Hepatocyte (in vitro differentiated cells): ENCODE results near the gene SND1. TPM values are rescaled to one million over a fixed set of nuclear protein-coding genes. Genes with fewer than 3 reads are reported as not detected.

Source experiments
- DNase-seq: peaks from one replicate; pipeline ENCODE4 v3.0.0-alpha.2; 2016; ENCODE audit warnings: low spot score
- H2AFZ ChIP-seq: fragments of 200-600 bp; sonication (generic); 2 replicates; pipeline ENCODE4 v1.6.0; 2016; ENCODE audit warnings: antibody characterized with exemption, mild to moderate bottlenecking
- H3K27ac ChIP-seq: fragments of 200-600 bp; sonication (generic); 2 replicates; pipeline ENCODE4 v1.5.1; 2016; ENCODE audit warnings: mild to moderate bottlenecking
- H3K27me3 ChIP-seq: fragments of 200-600 bp; sonication (generic); 2 replicates; pipeline ENCODE4 v1.6.1; 2016
- H3K36me3 ChIP-seq: fragments of 200-600 bp; sonication (generic); replicated peaks from 2 replicates; pipeline ENCODE4 v1.5.1; 2016; ENCODE audit warnings: low read depth; ENCODE audit not compliant: insufficient read depth
- H3K4me1 ChIP-seq: fragments of 200-600 bp; sonication (generic); 2 replicates; pipeline ENCODE4 v1.5.1; 2016; ENCODE audit warnings: mild to moderate bottlenecking, moderate library complexity; ENCODE audit not compliant: insufficient read depth
- H3K4me2 ChIP-seq: fragments of 200-600 bp; sonication (generic); 2 replicates; pipeline ENCODE4 v1.6.0; 2016
- H3K4me3 ChIP-seq: fragments of 200-600 bp; sonication (generic); 2 replicates; pipeline ENCODE4 v1.5.1; 2016; ENCODE audit warnings: mild to moderate bottlenecking
- H3K79me2 ChIP-seq: fragments of 200-600 bp; sonication (generic); 2 replicates; pipeline ENCODE4 v1.6.0; 2017; ENCODE audit warnings: mild to moderate bottlenecking
- H3K9me2 ChIP-seq: fragments of 200-600 bp; sonication (generic); replicated peaks from 2 replicates; pipeline ENCODE4 v1.6.0; 2017; ENCODE audit warnings: mild to moderate bottlenecking; ENCODE audit not compliant: insufficient read depth
- H3K9me3 ChIP-seq: fragments of 200-600 bp; sonication (generic); 2 replicates; pipeline ENCODE4 v1.5.1; 2016; ENCODE audit warnings: low read depth, mild to moderate bottlenecking
- H4K20me1 ChIP-seq: fragments of 200-600 bp; sonication (generic); 2 replicates; pipeline ENCODE4 v1.6.0; 2016; ENCODE audit warnings: mild to moderate bottlenecking; ENCODE audit not compliant: insufficient read depth, poor library complexity, severe bottlenecking
- EZH2 ChIP-seq: fragments of 200-600 bp; sonication (generic); IDR thresholded peaks from 2 replicates; pipeline ENCODE4 v1.6.1; 2016; ENCODE audit warnings: antibody characterized with exemption, mild to moderate bottlenecking, borderline replicate concordance
- EZH2phosphoT487 ChIP-seq: fragments of 200-600 bp; sonication (generic); IDR thresholded peaks from one replicate; pipeline ENCODE4 v1.6.1; 2018; ENCODE audit warnings: antibody characterized with exemption, mild to moderate bottlenecking, low read depth, moderate library complexity; ENCODE audit not compliant: unreplicated experiment, severe bottlenecking
- WGBS: methylation state at CpG from one replicate; pipeline ENCODE4 v1.1.6; 2016; ENCODE audit warnings: low lambda C conversion rate; ENCODE audit errors: missing lambda C conversion rate; 5-methylcytosine and 5-hydroxymethylcytosine counted together
- polyA plus RNA-seq: library from polyadenylated mRNA; unstranded; fragments of >200 nt; fragmentation: Nextera tagmentation; extraction: Ambion mirVana; gene quantifications from 2 replicates; pipeline ENCODE4 v1.2.1, GENCODE V29; 2016
- total RNA-seq: library from RNA; depleted of rRNA; stranded (reverse); fragments of >200 nt; gene quantifications from 2 replicates; pipeline ENCODE4 v1.2.3, GENCODE V29; 2014
- TF ChIP-seq, protein P1 (sequence below): fragments of 200-600 bp; sonication (generic); IDR thresholded peaks from 2 replicates; pipeline ENCODE4 v1.5.1; 2016; ENCODE audit warnings: antibody characterized with exemption, mild to moderate bottlenecking; ENCODE audit not compliant: poor library complexity

The SND1 gene
- total and polyA plus RNA-seq, 2 experiments from 2014 or later, result 141 to 200 TPM

- peaks cover 16% of the 10 kb centered on the region for H3K79me2 ChIP-seq
- H3K9me2 ChIP-seq, result no peaks in the 10 kb centered on the region
- whole genome bisulfite sequencing, result 95% methylated on average over 2 of the region's 2 CpGs
These were observed 316.6 kb downstream of the SND1 start for GRCh38 chr7:127968547-127968946.

DNA sequence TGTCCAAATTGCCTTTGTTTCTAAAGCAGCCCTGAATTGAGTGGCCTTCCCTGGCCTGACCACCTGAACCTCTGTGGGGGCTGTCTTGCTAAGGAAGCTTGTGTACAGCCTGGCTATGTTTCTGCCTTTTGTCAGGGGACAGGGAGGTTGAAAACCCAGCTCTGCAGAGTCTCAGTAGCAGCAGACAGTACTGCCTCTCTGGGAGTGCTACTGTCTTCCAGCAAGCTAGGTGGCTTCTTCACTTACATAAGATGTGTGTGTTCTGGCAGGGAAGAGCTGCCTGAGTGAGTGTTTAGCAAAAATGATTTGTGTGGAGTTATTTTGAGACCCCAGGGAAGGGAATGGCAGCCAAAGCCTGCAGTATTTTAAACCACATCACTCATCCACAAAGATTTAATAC lies 321.8 kb downstream of the SND1 start:
- no peaks in the 10 kb centered on the region for H4K20me1 ChIP-seq
- no peak overlapping the region for H3K4me2 ChIP-seq
- H3K79me2 ChIP-seq, result peaks cover 8% of the 10 kb centered on the region
- no peaks in the 10 kb centered on the region for H3K9me2 ChIP-seq
- no peaks in the 10 kb centered on the region for H3K36me3 ChIP-seq
- no peaks in the 10 kb centered on the region for H3K27me3 ChIP-seq
- no peak overlapping the region for H2AFZ ChIP-seq
- H3K4me1 ChIP-seq, result no peaks in the 10 kb centered on the region
- H3K9me3 ChIP-seq, result no peaks in the 10 kb centered on the region
- no peak for DNase-seq
- no peak overlapping the region for H3K4me3 ChIP-seq
- no peak overlapping the region for H3K27ac ChIP-seq
- TF ChIP-seq, protein P1, sequence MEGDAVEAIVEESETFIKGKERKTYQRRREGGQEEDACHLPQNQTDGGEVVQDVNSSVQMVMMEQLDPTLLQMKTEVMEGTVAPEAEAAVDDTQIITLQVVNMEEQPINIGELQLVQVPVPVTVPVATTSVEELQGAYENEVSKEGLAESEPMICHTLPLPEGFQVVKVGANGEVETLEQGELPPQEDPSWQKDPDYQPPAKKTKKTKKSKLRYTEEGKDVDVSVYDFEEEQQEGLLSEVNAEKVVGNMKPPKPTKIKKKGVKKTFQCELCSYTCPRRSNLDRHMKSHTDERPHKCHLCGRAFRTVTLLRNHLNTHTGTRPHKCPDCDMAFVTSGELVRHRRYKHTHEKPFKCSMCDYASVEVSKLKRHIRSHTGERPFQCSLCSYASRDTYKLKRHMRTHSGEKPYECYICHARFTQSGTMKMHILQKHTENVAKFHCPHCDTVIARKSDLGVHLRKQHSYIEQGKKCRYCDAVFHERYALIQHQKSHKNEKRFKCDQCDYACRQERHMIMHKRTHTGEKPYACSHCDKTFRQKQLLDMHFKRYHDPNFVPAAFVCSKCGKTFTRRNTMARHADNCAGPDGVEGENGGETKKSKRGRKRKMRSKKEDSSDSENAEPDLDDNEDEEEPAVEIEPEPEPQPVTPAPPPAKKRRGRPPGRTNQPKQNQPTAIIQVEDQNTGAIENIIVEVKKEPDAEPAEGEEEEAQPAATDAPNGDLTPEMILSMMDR, result no peak
- TF ChIP-seq EZH2, result no peak
- TF ChIP-seq EZH2phosphoT487, result no peak

More at GRCh38 chr7:127968547-127968946, 316.6 kb downstream of the SND1 start:
- Histone ChIP-seq H3K27me3 (no peaks in the 10 kb centered on the region), H4K20me1 (peaks cover 5% of the 10 kb centered on the region), H3K36me3 (no peaks in the 10 kb centered on the region), H3K9me3 (no peaks in the 10 kb centered on the region), H2AFZ (no peak overlapping the region), H3K4me1 (no peaks in the 10 kb centered on the region), H3K27ac (no peak overlapping the region), H3K4me2 (no peak overlapping the region), H3K4me3 (no peak overlapping the region)
- DNase-seq, result no peak
- TF ChIP-seq EZH2, result no peak
- TF ChIP-seq, protein P1, result no peak
- TF ChIP-seq EZH2phosphoT487, result no peak

DNA sequence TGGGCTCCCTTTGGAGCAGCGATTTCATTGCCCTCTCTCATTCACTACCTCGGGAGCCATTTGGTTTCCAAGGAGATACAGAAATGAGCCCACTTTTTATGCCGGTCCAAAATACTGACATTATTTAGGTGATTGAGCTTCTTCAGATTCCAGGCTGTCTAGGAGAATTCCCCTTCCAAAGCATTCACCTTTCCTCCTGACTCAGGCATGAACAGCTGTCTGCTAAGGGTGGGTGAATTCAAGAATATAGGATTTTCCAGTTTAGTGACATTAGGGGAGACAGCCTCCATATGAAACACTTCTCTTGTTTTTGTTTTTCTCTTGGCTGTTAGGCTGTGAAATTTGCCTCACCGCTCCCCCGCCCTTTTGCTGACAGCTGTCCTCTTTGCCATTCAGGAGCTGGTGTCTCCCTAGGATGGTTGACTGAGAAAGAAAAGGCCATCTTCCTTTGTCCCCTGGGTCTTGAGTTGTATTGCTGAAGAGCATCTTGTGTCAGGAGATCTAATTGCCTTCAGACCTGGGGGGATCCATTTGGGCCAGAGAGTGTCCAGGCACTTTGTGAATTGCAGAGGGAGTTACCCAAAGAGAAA lies 322.5 kb downstream of the SND1 start:
- H3K79me2 ChIP-seq, result peaks cover 8% of the 10 kb centered on the region
- H3K9me3 ChIP-seq, result no peaks in the 10 kb centered on the region
- no peak for DNase-seq
- no peak overlapping the region for H3K4me2 ChIP-seq
- H4K20me1 ChIP-seq, result no peaks in the 10 kb centered on the region
- no peaks in the 10 kb centered on the region for H3K27me3 ChIP-seq
- H3K4me1 ChIP-seq, result no peaks in the 10 kb centered on the region
- H3K27ac ChIP-seq, result no peak overlapping the region
- H2AFZ ChIP-seq, result no peak overlapping the region
- no peaks in the 10 kb centered on the region for H3K36me3 ChIP-seq
- no peaks in the 10 kb centered on the region for H3K9me2 ChIP-seq
- H3K4me3 ChIP-seq, result no peak overlapping the region
- TF ChIP-seq EZH2phosphoT487, result no peak
- TF ChIP-seq, protein P1, result no peak
- TF ChIP-seq EZH2, result no peak
- 94% methylated on average over 5 of the region's 5 CpGs for WGBS
